Suppressor macrophage treated with lipopolysaccharide for 1 hour (primary cell): Measurements from ENCODE around the gene MED16.
"Not testable (repeated sequence)": the region's sequence is repeated elsewhere in the genome, so short reads cannot be mapped to it uniquely, and the experiment has no call there.

Experiments
- DNase-seq, 3 donors: peaks; one replicate each; pipeline ENCODE4 v3.0.0-alpha.2; 2020 to 2022

Gene MED16

DNA sequence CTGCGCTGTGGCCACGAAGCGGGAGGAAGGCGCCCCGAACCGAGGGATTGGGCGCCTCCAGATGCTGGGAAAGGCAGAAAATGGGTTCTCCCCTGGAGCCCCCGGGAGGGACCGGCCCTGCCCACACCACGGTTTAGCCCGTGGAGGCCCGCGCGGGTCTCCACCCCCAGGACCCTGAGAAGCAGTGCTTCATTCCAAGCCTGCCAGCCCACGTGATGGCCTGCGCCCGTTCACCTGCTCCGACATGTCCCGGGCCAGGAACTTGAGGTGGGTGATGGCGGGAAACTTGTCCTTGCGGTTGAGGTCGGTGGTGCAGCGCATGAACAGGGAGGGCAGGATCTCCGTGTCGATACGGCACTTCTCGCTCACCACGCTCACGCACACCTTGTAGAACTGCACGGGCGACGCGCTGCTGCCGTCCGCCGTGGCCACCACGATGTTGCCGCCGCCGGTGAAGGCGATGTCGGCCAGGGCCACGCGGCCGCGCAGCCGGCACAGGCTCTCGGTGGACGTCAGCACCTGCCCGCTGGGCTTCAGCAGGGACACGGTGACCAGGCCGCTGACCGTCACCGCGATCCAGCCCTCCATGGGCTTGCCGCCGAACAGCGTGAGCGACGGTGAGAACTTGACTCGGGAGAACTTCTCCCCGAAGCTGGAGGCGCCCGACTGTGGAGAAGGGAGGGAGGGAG, 7.3 kb downstream of the MED16 start:
- no peak for DNase-seq

DNA sequence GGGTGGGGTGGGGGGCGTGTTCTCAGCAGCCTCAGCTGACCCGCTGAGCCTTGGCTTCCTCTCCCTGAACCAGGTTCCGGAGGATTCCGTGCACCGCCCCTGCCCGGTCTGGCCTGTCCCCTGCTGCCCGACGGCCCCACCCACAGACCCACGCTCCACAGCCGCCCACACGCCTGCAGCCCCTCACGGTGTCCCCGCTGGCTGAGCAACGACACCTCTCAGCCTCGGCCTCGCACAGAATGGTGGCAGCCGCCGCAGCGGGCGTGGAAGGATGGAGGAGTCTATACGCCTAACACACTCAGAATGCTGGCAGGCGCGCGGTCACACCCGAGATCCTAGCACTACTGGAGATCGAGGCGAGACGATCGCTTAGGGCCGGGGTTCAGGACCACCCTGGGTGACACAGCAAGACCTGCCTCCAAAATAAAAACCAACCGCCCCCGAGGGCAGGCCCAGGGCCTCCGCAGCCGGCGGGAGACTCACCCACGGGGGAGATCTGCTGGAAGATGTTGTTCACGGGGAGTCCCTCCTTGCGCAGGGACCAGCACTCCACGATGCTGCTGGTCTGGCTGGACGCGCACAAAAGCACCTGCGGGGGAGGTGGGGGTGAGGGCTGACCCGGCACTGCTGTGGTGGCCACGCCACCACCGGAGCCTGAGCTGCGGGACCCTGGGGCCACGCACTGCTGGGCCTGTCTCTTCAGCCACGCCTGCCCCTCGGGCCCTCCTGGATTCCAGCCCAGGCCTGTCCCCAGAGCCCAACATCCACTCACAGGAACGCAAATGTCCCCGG, 8.4 kb downstream of the MED16 start:
- no peak for DNase-seq

DNA sequence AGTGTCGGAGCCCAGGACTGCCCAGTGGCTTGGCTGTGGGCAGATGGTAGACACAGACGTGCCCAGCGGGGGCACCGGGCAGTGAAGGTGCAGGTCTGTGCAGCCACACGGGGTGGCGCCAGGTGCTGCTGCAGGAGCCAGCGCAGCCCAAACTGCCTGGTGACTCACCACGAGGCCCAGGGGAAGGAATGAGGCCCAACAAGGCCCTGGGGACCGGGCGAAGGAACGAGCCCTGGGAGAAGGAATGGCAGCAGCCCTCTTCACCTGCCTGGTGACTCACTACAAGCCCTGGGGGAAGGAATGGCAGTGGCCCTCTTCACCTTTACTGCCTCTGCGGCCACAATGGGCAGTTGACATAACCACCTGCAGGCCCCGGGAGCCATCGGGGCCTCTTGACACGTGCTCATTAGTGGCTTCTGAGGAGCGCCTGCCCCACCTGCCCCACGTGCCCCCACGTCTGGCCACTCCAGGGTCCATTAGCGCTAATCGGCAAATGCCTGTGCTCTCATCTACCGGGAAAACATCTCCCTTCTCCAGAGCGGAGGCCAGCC, 9.3 kb downstream of the MED16 start:
- no peak for DNase-seq

DNA sequence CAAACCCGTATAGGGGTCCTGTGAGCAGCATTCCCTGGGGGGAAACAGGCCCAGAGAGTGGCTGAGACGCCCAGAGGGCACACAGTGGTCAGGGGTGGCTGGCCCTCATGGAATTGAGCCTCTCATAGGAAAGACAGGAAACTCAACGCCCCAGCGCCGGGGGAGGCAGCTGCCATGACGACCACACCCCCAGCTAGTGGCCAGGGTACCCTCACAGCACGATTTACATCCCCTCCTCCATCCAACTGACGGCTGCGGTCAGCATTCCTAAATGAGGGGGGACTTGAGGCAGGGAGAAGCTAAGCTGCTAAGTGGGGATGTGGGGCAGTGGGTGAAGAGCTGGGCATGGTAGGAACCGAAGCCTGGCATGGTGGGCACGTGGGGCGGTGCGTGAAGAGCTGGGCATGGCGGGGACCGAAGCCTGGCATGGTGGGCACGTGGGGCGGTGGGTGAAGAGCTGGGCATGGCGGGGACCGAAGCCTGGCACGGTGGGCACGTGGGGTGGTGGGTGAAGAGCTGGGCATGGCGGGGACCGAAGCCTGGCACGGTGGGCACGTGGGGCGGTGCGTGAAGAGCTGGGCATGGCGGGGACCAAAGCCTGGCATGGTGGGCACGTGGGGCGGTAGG, 10.0 kb downstream of the MED16 start:
- no peak for DNase-seq

DNA sequence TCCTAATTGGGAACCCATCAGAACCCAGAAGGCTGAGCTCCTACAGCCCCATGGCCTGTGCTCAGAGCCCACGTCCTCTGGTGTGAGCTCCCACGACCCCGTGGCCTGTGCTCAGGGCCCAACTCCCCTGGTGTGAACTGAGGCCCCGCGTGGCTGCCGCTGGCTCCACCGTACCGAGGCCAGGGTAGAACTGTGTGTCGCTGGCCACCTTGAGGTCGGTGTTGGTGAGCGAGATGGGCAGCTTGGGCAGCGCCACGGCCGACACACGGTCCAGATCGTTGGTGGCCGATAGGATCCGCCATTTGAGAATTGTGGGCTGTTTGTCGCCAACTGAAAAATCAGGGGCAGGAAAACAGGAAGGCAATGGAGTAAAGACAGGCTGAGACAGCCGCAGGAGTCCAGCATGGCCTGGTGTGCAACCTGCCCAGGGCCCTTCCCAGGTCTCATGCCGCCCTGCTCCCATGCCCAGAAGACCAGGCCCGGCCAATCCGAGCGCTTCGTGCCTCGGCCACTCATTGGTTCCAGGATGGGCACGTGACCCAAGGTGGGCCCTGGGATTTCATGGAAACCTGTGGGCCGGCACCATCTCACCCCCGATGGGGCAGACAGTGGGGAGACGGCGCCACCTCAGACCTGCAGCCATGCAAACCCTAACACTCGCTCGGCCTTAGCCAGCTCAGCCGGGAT, 11.5 kb downstream of the MED16 start:
- DNase-seq = no peak

DNA sequence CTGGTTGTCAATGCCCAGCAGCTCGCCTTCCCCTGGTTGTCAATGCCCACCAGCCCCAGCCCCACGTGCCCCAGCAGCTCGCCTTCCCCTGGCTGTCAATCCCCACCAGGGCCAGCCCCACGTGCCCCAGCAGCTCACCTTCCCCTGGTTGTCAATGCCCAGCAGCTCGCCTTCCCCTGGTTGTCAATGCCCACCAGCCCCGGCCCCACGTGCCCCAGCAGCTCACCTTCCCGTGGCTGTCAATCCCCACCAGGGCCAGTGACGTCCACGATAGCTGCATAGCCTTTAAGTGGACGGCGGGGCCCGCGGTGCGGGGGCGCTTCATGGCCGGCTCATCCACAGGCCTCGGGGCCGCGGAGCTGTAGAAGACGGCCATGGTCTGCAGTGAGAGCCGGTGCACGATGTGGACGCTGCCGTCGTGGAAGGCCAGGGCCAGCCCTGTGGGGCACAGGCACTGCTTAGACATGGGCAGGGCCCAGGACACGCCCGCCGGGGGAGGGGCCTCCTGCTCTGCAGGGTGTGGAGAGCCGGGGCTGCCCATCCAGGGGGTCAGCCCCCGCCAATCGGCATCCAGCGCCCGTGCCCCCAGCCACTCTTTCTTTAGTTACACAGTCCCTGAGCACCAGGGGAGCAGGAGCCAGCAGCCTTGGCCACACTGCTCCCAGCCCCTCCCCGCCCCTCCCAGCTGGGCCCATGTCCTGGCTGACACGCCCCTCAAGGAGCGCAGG, 13.1 kb downstream of the MED16 start:
- DNase-seq = no peak

DNA sequence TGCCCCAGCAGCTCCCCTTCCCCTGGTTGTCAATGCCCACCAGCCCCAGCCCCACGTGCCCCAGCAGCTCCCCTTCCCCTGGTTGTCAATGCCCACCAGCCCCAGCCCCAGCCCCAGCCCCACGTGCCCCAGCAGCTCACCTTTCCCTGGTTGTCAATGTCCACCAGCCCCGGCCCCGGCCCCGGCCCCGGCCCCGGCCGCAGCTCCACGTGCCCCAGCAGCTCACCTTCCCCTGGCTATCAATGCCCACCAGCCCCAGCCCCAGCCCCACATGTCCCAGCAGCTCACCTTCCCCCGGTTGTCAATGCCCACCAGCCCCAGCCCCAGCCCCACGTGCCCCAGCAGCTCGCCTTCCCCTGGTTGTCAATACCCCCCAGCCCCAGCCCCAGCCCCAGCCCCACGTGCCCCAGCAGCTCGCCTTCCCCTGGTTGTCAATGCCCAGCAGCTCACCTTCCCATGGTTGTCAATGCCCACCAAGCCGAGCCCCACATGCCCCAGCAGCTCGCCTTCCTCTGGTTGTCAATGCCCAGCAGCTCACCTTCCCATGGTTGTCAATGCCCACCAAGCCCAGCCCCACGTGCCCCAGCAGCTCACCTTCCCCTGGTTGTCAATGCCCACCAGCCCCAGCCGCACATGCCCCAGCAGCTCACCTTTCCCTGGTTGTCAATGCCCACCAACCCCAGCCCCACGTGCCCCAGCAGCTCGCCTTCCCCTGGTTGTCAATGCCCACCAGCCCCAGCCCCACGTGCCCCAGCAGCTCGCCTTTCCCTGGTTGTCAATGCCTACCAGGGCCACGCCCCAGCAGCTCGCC, 14.0 kb downstream of the MED16 start:
- not testable (repeated sequence) for DNase-seq

DNA sequence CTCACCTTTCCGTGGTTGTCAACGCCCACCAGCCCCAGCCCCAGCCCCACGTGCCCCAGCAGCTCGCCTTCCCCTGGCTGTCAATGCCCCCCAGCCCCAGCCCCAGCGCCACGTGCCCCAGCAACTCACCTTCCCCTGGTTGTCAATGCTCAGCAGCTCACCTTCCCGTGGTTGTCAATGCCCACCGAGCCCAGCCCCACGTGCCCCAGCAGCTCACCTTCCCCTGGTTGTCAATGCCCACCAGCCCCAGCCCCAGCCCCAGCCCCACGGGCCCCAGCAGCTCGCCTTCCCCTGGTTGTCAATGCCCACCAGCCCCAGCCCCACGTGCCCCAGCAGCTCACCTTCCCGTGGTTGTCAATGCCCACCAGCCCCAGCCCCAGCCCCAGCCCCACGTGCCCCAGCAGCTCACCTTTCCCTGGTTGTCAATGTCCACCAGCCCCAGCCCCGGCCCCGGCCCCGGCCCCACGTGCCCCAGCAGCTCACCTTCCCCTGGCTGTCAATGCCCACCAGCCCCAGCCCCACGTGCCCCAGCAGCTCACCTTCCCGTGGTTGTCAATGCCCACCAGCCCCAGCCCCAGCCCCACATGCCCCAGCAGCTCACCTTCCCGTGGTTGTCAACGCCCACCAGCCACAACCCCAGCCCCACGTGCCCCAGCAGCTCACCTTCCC, 14.9 kb downstream of the MED16 start:
- not testable (repeated sequence) for DNase-seq

DNA sequence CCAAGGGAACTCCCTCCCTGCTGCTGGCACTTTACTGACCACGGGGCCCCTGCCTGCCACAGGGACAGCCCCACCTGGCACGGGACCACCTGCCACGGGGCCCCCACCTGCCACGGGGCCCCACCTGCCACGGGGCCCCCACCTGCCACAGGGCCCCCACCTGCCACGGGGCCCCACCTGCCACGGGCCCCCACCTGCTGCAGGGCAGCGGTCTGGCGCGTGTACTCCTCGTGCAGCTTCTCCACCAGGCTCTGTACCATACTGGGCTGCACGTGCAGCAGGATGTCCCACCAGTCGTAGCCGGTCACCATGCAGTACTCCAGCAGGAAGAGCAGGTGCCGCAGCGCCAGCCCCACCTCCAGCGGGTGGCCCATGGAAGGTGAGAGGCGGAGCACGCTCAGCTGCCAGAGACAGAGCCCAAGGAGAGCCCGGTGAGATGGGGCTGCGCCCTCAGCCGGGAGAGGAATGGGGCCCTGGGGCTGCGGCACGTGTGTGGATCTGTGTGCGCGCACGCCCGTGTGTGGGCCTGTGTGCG, 16.1 kb downstream of the MED16 start:
- DNase-seq = no peak

DNA sequence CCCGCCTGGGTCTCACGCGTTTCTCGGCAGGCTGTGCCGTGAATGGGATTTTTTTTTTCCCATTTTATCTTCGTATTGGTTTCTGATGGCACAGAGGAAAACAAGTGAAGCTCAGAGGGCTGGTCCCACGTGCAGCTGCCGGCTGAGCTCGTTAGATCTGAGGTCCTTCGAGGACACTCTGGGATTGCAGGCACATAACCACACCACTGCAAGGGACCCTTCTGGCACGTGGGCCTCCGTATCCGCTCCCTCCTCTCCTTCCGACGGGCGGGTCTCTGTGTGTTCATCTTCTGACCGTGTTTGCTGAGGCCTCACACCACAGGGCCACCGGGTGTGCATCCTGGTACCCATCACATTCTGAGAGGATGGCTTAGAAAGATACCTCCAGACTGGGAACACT, 16.9 kb downstream of the MED16 start:
- no peak for DNase-seq

DNA sequence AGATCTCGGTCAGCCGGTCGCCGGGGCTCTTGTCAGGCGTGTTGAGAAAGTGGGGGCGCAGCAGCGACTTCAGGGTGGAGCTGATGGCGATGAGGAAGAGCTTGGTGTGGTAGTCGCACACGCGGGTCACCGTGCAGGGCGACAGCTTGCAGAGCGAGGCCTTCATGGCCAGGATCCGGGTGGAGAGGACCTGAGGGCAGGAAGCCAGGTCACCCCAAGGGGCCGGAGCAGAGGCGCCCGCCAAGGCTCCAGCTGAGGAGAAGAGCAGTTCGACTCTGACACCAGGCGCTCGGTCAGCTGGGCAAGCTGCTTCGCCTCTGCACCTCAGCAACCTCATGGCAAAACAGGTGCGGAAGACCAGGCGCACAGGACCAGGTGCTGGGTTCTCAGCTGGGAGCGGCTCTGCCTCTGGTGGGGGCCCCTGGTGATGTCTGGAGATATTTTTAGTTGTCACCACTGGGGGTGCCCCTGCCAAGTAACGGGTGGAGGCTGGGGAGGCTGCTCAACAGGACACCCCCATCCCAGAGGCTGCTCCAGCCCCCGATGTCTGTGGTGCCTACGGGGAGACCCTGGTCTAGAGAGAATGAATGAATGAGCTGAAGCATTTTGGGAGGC, 17.6 kb downstream of the MED16 start:
- no peak for DNase-seq

DNA sequence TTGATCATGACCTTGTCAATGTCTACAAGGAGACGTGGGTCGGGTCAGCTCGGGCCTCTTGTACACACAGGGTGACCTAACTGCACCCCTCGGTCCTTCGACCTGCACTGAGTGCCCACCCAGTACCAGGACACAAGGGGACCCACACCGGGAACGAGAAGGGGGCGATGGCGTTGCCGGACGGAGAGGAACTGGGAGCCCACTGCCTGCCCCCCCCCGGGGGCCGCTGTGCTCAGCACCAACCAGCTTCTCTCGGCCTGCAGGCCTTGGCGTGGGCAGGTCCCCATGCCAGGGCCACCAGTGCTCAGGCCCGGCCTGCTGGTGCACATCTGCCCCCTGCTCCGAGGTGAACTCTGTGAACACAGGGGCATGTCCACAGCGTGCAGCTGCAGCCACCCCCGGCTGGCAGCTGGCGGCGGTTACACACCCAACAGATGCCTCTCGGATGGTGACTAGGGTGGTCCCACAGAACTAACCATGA, 19.4 kb downstream of the MED16 start:
- DNase-seq = no peak

DNA sequence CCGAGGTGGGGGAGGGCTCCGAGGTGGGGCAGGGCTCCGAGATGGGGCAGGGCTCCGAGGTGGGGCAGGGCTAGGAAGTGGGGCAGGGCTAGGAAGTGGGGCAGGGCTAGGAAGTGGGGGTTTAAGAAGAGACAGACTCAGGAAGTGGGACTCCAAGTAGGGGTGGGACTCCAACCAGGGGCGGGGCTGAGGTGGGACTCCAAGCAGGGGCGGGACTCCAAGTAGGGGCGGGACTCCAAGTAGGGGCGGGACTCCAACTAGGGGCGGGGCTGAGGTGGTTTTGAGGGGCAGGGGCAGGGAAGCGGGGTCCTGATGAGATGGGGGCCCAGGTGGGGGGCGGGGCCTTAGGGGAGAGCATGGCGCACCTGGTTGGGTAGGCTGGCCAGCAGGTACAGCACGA, 19.9 kb downstream of the MED16 start:
- DNase-seq = peak; percentile 39 to 65 (median 51)

DNA sequence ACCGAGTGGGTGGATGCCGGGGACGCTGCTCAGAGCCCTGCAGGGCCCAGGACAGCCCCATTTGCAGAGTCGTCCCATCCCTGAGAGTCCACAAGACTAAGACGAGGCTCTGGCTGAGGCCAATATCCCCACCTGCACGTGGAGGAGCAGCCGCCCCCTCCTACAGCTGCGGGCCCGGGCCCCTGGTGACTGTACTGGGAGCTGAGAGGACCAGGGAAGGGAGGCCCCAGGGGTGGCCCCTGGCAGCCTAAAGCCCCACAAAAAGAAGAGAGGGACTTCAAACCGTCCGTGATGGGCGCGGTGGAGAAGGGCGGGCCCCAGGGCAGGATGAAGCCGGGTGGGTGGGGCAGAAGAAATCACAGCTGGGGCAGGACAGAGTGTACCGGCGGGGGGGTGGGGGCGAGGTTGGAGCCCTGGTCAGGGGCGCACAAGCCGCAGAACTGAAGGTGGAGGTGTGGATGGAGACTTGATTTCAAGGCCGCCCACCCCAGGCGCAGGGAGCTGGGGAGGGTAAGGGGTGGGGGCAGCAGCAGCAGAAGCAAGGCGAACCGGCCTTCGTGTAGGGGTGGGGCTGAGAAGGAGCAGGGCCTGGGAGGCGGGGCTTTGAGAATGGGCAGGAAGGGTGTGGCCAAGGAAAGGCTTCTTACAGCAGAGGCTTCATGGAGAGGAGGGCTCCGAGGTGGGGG, 20.6 kb downstream of the MED16 start:
- peak; percentile 63 to 81 (median 70) for DNase-seq

DNA sequence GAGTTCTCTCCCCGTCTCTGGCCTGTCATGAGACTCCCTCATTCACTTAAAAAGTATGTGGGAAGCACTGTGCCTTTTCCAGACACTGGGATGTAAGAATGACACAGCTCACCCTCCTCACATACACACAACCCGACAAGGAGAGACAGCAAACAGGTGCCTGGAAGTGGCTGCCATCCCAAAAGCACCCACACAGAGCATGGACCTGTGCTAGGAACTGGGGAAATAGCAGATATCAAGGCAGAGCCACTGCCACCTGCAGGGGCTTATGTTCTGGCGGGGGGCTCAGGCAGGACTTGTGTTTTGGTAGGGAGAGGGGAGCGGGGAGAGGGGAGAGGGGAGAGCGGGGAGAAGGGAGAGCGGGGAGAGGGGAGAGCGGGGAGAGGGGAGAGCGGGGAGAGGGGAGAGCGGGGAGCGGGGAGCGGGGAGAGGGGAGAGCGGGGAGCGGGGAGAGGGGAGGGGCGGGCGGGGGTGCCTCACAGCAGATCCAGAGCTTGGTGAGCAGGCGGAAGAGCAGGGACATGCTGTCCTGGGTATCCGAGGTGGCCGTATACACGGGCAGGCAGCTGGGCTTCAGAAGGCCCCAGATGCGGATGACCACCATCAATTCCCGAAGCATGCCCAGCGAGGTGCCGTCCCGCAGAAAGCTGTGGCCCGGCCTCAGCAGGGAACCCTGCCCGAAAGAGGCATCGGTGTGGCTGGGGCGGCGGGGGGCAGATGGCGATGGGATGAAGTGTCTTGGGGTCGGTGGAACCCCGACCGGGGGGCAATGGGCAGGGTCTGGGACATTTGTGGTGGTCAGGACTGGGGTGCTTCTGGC, 21.3 kb downstream of the MED16 start:
- DNase-seq = no peak

DNA sequence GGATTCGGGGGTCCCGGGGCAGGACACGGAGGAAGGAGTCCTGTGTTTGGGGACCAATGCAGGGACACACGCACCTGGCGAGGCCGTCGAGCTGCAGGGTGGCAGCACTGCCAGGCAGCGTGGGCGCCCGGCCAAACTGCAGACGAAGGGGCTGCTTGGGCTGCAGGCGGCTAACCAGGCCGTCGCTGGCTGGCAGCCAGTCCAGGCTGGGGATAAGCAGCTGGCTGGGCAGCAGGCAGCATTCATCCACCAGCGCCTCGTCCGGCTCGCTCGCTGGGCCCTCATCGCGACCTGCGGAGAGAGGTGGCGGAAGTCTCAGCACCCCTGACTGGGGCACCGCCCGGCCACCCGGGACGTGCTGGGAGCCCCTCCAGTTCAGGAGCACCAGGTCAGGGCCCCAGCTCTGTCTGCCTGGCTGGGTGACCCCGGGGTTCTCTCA, 22.0 kb downstream of the MED16 start:
- no peak for DNase-seq

DNA sequence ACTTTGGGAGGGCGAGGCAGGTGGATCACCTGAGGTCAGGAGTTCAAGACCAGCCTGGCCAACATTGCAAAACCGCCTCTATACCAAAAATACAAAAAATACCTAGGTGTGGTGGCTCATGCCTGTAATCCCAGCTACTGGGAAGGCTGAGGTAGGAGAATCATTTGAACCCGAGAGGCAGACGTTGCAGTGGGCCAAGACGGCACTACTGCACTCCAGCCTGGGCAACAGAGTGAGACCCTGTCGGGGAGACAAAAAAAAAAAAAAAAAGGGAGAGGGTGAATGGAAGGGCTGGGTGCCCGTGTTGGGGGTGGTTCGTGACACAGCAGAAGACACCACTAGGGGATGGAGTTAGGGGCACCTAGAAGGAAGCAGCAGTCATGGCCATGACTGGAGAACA, 22.7 kb downstream of the MED16 start:
- DNase-seq = no peak
